ENCODE measurements around the gene ASCL3.

DNA sequence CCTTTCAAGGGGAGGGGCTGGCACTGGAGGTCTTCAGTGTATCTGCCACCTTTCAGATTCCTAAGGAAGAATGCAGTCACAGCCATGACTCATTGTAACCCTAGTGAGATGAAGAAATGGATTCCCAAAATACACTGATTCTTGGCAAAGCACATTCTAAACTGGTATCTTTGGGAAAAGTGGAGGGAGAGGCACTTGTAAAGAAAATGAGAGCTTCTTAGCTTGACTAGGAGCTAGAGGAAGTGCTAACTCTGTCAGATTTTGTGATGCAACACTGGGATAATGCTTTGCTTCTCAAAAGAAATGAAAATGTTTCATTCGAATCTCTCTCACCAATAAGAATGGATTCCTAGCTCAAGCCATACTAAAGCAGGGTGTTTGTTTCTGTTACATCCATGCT lies 46.6 kb upstream of the ASCL3 start:
- TF ChIP-seq, protein P1, sequence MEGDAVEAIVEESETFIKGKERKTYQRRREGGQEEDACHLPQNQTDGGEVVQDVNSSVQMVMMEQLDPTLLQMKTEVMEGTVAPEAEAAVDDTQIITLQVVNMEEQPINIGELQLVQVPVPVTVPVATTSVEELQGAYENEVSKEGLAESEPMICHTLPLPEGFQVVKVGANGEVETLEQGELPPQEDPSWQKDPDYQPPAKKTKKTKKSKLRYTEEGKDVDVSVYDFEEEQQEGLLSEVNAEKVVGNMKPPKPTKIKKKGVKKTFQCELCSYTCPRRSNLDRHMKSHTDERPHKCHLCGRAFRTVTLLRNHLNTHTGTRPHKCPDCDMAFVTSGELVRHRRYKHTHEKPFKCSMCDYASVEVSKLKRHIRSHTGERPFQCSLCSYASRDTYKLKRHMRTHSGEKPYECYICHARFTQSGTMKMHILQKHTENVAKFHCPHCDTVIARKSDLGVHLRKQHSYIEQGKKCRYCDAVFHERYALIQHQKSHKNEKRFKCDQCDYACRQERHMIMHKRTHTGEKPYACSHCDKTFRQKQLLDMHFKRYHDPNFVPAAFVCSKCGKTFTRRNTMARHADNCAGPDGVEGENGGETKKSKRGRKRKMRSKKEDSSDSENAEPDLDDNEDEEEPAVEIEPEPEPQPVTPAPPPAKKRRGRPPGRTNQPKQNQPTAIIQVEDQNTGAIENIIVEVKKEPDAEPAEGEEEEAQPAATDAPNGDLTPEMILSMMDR (IDR thresholded peaks at IDR 0.05; ENCODE audit: insufficient read depth, low read depth, low read length) = no peak
- no peak for TF ChIP-seq EZH2 (IDR thresholded peaks at IDR 0.05; ENCODE audit: insufficient read depth, low read length)

Data from astrocyte (in vitro differentiated cells and primary cell).